ENCODE data around the gene SPEF1. TPM values are rescaled to one million over a fixed set of nuclear protein-coding genes. Genes with fewer than 3 reads are reported as not detected.

The SPEF1 gene
- total and polyA plus RNA-seq, 2 experiments from 2014 or later: 0.63 TPM; not detected in 1

GRCh38 chr20:3748073-3748472 lies 33.2 kb downstream of the SPEF1 start:
- DNase-seq (ENCODE audit: low spot score): no peak
- TF ChIP-seq, protein P1, sequence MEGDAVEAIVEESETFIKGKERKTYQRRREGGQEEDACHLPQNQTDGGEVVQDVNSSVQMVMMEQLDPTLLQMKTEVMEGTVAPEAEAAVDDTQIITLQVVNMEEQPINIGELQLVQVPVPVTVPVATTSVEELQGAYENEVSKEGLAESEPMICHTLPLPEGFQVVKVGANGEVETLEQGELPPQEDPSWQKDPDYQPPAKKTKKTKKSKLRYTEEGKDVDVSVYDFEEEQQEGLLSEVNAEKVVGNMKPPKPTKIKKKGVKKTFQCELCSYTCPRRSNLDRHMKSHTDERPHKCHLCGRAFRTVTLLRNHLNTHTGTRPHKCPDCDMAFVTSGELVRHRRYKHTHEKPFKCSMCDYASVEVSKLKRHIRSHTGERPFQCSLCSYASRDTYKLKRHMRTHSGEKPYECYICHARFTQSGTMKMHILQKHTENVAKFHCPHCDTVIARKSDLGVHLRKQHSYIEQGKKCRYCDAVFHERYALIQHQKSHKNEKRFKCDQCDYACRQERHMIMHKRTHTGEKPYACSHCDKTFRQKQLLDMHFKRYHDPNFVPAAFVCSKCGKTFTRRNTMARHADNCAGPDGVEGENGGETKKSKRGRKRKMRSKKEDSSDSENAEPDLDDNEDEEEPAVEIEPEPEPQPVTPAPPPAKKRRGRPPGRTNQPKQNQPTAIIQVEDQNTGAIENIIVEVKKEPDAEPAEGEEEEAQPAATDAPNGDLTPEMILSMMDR (IDR thresholded peaks at IDR 0.05; ENCODE audit: poor library complexity): no peak
- no peak for TF ChIP-seq EZH2 (IDR thresholded peaks at IDR 0.05; ENCODE audit: borderline replicate concordance)
- no peak for TF ChIP-seq EZH2phosphoT487 (IDR thresholded peaks at IDR 0.05; ENCODE audit: low read depth, severe bottlenecking, unreplicated experiment)
- no peaks in the 10 kb centered on the region for H4K20me1 ChIP-seq (ENCODE audit: insufficient read depth, poor library complexity, severe bottlenecking)
- no peaks in the 10 kb centered on the region for H3K9me2 ChIP-seq (replicated peaks; ENCODE audit: insufficient read depth)
- WGBS (ENCODE audit: low lambda C conversion rate, missing lambda C conversion rate): 95% methylated on average over 16 of the region's 16 CpGs
- H3K4me1 ChIP-seq (ENCODE audit: insufficient read depth): peaks cover 12% of the 10 kb centered on the region
- no peaks in the 10 kb centered on the region for H3K79me2 ChIP-seq
- no peaks in the 10 kb centered on the region for H3K36me3 ChIP-seq (replicated peaks; ENCODE audit: insufficient read depth, low read depth)
- H3K4me2 ChIP-seq: no peak overlapping the region
- H3K27me3 ChIP-seq: peaks cover 70% of the 10 kb centered on the region
- H3K27ac ChIP-seq: no peak overlapping the region
- H3K4me3 ChIP-seq: no peak overlapping the region
- no peak overlapping the region for H2AFZ ChIP-seq
- H3K9me3 ChIP-seq (ENCODE audit: low read depth): no peaks in the 10 kb centered on the region

DNA sequence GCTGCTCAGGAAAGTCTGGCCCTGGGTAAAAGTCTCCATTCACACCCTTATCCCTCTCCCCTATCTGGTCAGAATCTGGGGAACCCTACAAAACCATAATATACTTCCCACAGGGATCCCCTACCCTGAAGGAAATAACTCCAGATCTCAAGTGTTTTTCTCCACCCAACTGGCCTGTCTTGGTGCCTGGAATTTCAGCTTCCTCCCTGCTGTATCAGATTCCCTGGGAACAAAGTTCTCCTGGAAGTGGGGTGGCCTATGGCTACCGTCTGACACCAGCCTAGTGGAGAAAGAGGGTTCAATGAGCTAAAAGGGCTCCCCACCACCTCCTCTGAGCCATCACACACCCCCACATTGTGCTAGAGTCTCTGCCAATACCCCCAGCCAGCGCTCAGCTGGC lies 33.8 kb downstream of the SPEF1 start:
- Histone ChIP-seq H3K27me3 (peaks cover 70% of the 10 kb centered on the region), H3K4me3 (no peak overlapping the region), H3K79me2 (no peaks in the 10 kb centered on the region), H3K9me2 (replicated peaks; ENCODE audit: insufficient read depth) (no peaks in the 10 kb centered on the region), H3K4me1 (ENCODE audit: insufficient read depth) (peaks cover 12% of the 10 kb centered on the region), H3K9me3 (ENCODE audit: low read depth) (no peaks in the 10 kb centered on the region), H3K36me3 (replicated peaks; ENCODE audit: insufficient read depth, low read depth) (no peaks in the 10 kb centered on the region), H4K20me1 (ENCODE audit: insufficient read depth, poor library complexity, severe bottlenecking) (no peaks in the 10 kb centered on the region), H3K4me2 (no peak overlapping the region), H2AFZ (no peak overlapping the region), H3K27ac (no peak overlapping the region)
- TF ChIP-seq, protein P1 (IDR thresholded peaks at IDR 0.05; ENCODE audit: poor library complexity): no peak
- no peak for TF ChIP-seq EZH2 (IDR thresholded peaks at IDR 0.05; ENCODE audit: borderline replicate concordance)
- TF ChIP-seq EZH2phosphoT487 (IDR thresholded peaks at IDR 0.05; ENCODE audit: low read depth, severe bottlenecking, unreplicated experiment): no peak
- DNase-seq (ENCODE audit: low spot score): no peak
- WGBS (ENCODE audit: low lambda C conversion rate, missing lambda C conversion rate): 87% methylated on average over 2 of the region's 2 CpGs

- H3K4me1 ChIP-seq (ENCODE audit: insufficient read depth): peaks cover 8% of the 10 kb centered on the region
Observed at GRCh38 chr20:3745686-3746173, 35.5 kb downstream of the SPEF1 start.

More at GRCh38 chr20:3745686-3746173, 35.5 kb downstream of the SPEF1 start:
- Histone ChIP-seq H3K27me3 (peaks cover 60% of the 10 kb centered on the region), H3K4me3 (no peak overlapping the region), H3K36me3 (replicated peaks; ENCODE audit: insufficient read depth, low read depth) (no peaks in the 10 kb centered on the region), H3K27ac (no peak overlapping the region), H3K79me2 (no peaks in the 10 kb centered on the region), H3K9me2 (replicated peaks; ENCODE audit: insufficient read depth) (no peaks in the 10 kb centered on the region), H3K4me2 (no peak overlapping the region), H3K9me3 (ENCODE audit: low read depth) (no peaks in the 10 kb centered on the region), H4K20me1 (ENCODE audit: insufficient read depth, poor library complexity, severe bottlenecking) (no peaks in the 10 kb centered on the region), H2AFZ (no peak overlapping the region)
- TF ChIP-seq EZH2phosphoT487 (IDR thresholded peaks at IDR 0.05; ENCODE audit: low read depth, severe bottlenecking, unreplicated experiment) (no peak), EZH2 (IDR thresholded peaks at IDR 0.05; ENCODE audit: borderline replicate concordance) (no peak)
- TF ChIP-seq, protein P1 (IDR thresholded peaks at IDR 0.05; ENCODE audit: poor library complexity): no peak
- DNase-seq (ENCODE audit: low spot score): no peak
- WGBS (ENCODE audit: low lambda C conversion rate, missing lambda C conversion rate): 62% methylated on average over 11 of the region's 11 CpGs
